ENCODE measurements around the gene ERBB4.

The ERBB4 gene

DNA sequence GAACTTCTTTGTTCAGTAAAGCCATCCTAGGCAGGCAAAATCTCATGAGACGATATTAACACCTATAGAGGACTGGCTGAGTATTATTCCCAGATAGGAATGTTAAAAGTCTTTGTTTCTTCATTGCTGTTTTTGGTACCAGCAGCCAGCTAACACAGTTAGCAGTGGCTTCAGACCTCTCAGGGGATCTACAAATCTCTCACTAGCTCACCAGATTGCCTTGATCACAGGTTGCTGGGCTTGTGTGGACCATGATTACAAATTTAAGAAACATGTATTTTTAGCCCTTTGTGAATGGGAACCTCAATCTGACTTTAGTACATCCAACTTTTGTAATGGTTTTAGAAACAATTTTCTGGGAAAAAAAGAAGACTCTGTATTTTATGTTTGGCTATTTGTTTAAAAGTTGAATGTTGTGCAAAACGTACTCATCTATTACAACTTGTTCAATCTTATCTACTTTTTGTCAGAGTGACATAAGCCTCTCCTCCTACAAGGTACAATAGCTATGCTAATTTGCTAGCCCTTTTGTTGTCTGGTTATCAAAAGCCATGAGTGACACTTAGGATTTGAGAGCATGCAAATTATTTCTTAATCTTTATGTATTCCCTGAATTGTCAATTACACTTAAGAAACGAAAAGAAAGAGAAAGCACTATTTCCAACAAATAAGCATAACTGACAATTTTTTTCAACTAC is 693.1 kb downstream of the ERBB4 start:
- no peak for TF ChIP-seq EZH2phosphoT487 (IDR thresholded peaks at IDR 0.05; ENCODE audit: borderline replicate concordance)
- TF ChIP-seq, protein P1, sequence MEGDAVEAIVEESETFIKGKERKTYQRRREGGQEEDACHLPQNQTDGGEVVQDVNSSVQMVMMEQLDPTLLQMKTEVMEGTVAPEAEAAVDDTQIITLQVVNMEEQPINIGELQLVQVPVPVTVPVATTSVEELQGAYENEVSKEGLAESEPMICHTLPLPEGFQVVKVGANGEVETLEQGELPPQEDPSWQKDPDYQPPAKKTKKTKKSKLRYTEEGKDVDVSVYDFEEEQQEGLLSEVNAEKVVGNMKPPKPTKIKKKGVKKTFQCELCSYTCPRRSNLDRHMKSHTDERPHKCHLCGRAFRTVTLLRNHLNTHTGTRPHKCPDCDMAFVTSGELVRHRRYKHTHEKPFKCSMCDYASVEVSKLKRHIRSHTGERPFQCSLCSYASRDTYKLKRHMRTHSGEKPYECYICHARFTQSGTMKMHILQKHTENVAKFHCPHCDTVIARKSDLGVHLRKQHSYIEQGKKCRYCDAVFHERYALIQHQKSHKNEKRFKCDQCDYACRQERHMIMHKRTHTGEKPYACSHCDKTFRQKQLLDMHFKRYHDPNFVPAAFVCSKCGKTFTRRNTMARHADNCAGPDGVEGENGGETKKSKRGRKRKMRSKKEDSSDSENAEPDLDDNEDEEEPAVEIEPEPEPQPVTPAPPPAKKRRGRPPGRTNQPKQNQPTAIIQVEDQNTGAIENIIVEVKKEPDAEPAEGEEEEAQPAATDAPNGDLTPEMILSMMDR (conservative IDR thresholded peaks at IDR 0.05; ENCODE audit: low read length): no peak
- no peaks in the 10 kb centered on the region for H3F3A ChIP-seq (ENCODE audit: low read depth)
- H3K4me2 ChIP-seq (ENCODE audit: low read depth, low read length, poor library complexity, severe bottlenecking): no peak overlapping the region
- no peaks in the 10 kb centered on the region for H3K9me2 ChIP-seq (replicated peaks; ENCODE audit: low read depth, low read length)
- H3K4me1 ChIP-seq (ENCODE audit: insufficient read depth, low read length, poor library complexity, severe bottlenecking): no peaks in the 10 kb centered on the region
- no peaks in the 10 kb centered on the region for H3K9me3 ChIP-seq (ENCODE audit: insufficient read depth, low read depth, low read length)
- no peaks in the 10 kb centered on the region for H3K36me3 ChIP-seq (ENCODE audit: insufficient read depth, low read length)
- no peaks in the 10 kb centered on the region for H3K79me2 ChIP-seq (ENCODE audit: insufficient read depth, low read length)
- H3K9ac ChIP-seq (ENCODE audit: low read depth, low read length, poor library complexity, severe bottlenecking): no peak overlapping the region
- H2AFZ ChIP-seq (ENCODE audit: low read length): no peak overlapping the region
- H3K27me3 ChIP-seq (ENCODE audit: insufficient read depth, low read length, poor library complexity, severe bottlenecking): no peaks in the 10 kb centered on the region
- H4K20me1 ChIP-seq (ENCODE audit: insufficient read depth, low read length, poor library complexity, severe bottlenecking): no peaks in the 10 kb centered on the region
- H3K4me3 ChIP-seq (ENCODE audit: low read length, poor library complexity, severe bottlenecking): no peak overlapping the region

DNA sequence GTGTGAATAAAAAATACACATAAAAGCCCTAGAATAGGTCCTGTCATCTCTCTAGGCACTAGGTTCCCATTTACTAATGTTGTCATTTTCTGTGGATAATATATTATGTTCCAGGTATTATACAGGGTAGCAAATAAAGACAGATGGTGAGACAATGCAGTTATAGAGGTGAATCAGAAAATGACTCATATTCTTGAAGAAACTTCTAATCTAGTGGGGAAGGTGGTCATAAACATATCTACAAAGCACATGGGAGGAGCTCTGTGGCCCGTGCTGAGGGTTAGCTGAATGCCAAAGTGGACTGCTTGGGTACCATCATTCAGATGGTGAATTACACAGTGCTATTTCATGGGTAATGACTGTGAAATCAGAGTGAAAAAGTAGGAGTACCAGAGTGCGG is 700.9 kb downstream of the ERBB4 start:
- Histone ChIP-seq H4K20me1 (ENCODE audit: insufficient read depth, low read length, poor library complexity, severe bottlenecking) (no peaks in the 10 kb centered on the region), H3K79me2 (ENCODE audit: insufficient read depth, low read length) (no peaks in the 10 kb centered on the region), H3F3A (ENCODE audit: low read depth) (no peaks in the 10 kb centered on the region), H3K36me3 (ENCODE audit: insufficient read depth, low read length) (no peaks in the 10 kb centered on the region), H2AFZ (ENCODE audit: low read length) (no peak overlapping the region), H3K9me2 (replicated peaks; ENCODE audit: low read depth, low read length) (no peaks in the 10 kb centered on the region), H3K9ac (ENCODE audit: low read depth, low read length, poor library complexity, severe bottlenecking) (no peak overlapping the region), H3K27me3 (ENCODE audit: insufficient read depth, low read length, poor library complexity, severe bottlenecking) (no peaks in the 10 kb centered on the region), H3K4me3 (ENCODE audit: low read length, poor library complexity, severe bottlenecking) (no peak overlapping the region), H3K4me2 (ENCODE audit: low read depth, low read length, poor library complexity, severe bottlenecking) (no peak overlapping the region), H3K4me1 (ENCODE audit: insufficient read depth, low read length, poor library complexity, severe bottlenecking) (peaks cover 23% of the 10 kb centered on the region), H3K9me3 (ENCODE audit: insufficient read depth, low read depth, low read length) (no peaks in the 10 kb centered on the region)
- TF ChIP-seq, protein P1 (conservative IDR thresholded peaks at IDR 0.05; ENCODE audit: low read length): no peak
- no peak for TF ChIP-seq EZH2phosphoT487 (IDR thresholded peaks at IDR 0.05; ENCODE audit: borderline replicate concordance)

DNA sequence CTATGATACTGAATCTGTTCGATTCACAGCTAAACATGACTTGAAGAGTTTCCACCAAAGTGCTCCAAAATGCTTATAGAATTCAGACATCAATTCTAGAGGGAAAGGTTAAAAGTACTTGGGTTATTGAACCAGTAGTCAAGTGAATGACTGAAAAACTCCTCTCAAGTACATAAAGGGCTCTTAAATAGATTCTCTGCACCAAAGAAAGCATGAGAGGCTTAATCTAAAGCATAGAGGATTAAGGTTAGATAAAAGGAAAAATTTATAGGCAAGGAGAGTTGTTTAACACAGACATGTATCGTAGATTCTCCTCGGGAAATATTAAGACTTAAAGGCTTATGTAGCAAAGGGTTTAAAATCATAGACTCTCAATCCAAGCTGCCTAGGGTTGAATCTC is 701.4 kb downstream of the ERBB4 start:
- Histone ChIP-seq H2AFZ (ENCODE audit: low read length) (no peak overlapping the region), H3K4me1 (ENCODE audit: insufficient read depth, low read length, poor library complexity, severe bottlenecking) (peaks cover 23% of the 10 kb centered on the region), H3K4me2 (ENCODE audit: low read depth, low read length, poor library complexity, severe bottlenecking) (no peak overlapping the region), H3F3A (ENCODE audit: low read depth) (no peaks in the 10 kb centered on the region), H3K79me2 (ENCODE audit: insufficient read depth, low read length) (no peaks in the 10 kb centered on the region), H4K20me1 (ENCODE audit: insufficient read depth, low read length, poor library complexity, severe bottlenecking) (no peaks in the 10 kb centered on the region), H3K9me3 (ENCODE audit: insufficient read depth, low read depth, low read length) (no peaks in the 10 kb centered on the region), H3K36me3 (ENCODE audit: insufficient read depth, low read length) (no peaks in the 10 kb centered on the region), H3K27me3 (ENCODE audit: insufficient read depth, low read length, poor library complexity, severe bottlenecking) (no peaks in the 10 kb centered on the region), H3K4me3 (ENCODE audit: low read length, poor library complexity, severe bottlenecking) (no peak overlapping the region), H3K9ac (ENCODE audit: low read depth, low read length, poor library complexity, severe bottlenecking) (no peak overlapping the region), H3K9me2 (replicated peaks; ENCODE audit: low read depth, low read length) (no peaks in the 10 kb centered on the region)
- TF ChIP-seq, protein P1 (conservative IDR thresholded peaks at IDR 0.05; ENCODE audit: low read length): no peak
- TF ChIP-seq EZH2phosphoT487 (IDR thresholded peaks at IDR 0.05; ENCODE audit: borderline replicate concordance): no peak
